Measurements from ENCODE around the gene ARID3A.
"Not testable (repeated sequence)": the region's sequence is repeated elsewhere in the genome, so short reads cannot be mapped to it uniquely, and the experiment has no call there.

ARID3A gene

DNA sequence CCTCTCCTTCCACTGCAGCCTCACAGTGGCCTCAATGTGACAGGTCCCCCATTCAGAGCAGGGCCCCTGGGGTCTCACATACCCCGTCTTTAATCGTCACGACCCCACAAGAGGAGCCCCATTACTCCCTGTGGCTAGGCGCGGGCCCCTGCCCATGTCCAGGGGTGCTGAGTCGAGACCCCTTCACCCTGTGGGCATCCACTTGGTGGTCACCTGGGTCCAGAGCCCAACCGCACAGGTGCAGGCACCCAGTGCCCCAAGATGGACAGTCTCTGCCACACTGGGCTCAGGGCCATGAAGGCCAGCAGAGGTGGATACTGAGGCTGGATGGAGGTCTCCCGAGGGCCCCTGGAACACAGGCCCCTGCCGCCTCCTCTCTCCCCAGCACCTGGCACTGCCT lies 92.1 kb downstream of the ARID3A start:
- DNase-seq (ENCODE audit: low spot score) = no peak

DNA sequence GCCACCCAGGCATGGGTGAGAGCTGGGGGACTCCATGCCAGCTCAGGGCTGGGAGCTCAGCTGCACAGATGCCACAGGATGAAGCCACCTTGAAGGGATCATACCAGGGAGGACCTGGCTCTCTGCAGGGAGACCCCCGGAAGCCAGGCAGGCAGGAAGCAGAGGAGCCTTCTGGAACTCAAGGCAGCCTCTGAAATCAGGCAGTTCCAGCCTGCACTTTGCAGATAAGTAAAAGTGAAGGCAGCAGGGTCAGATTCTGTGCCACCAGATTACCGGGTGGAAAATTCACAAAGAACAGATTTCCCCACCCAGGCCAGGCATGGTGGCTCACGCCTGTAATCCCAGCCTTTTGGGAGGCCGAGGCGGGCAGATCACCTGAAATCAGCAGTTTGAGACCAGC lies 92.6 kb downstream of the ARID3A start:
- no peak for DNase-seq (ENCODE audit: low spot score)

- no peak for DNase-seq (ENCODE audit: low spot score)
These were observed 93.2 kb downstream of the ARID3A start for GRCh38 chr19:1018932-1019615.

DNA sequence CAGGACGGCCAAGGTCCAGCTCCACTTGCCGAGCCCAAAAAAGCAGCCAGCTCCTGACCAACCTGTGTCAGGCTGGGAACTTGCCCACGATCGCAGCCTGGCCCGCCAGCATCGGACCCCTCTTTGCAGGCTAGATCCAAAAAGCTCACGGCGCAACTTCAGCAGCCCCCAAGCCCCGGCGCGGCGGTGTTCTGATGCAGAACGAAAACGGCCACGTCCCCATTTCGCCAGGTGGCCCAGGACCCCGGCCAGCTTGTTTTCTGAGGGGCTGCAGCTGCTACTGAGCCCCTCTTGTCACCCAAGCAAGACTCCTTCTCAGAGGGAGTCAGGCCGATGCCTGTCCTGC lies 93.8 kb downstream of the ARID3A start:
- no peak for DNase-seq (ENCODE audit: low spot score)

- DNase-seq (ENCODE audit: low spot score) = no peak
These were observed 94.4 kb downstream of the ARID3A start for GRCh38 chr19:1019980-1020867.

- DNase-seq (ENCODE audit: low spot score) = peak; percentile 98
These were observed 95.1 kb downstream of the ARID3A start, which contains the start of gene TMEM259 for GRCh38 chr19:1020868-1021425. TSS of gene TMEM259 (minus strand) at chr19:1021123. CDS start at chr19:1020996, 127 bp downstream.

DNA sequence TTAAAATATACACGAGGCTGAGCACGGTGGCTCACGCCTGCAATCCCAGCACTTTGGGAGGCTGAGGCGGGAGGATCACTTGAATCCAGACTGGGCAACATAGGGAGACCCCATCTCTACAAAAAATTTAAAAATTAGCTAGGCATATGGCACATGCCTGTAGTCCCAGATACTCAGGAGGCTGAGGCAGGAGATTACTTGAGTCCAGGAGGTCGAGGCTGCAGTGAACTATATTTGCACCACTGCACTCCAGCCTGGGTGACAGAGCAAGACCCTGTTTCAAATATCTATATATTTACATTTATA lies 98.0 kb downstream of the ARID3A start:
- not testable (repeated sequence) for DNase-seq (ENCODE audit: low spot score)

GRCh38 chr19:1025080-1025479 lies 99.2 kb downstream of the ARID3A start:
- DNase-seq (ENCODE audit: low spot score) = not testable (repeated sequence)

Measured in CD4-positive, alpha-beta T cell treated with Interleukin-15 for 4 hours (primary cell).